Prostate gland (tissue), 2 donors: ENCODE data around the gene HPN. TPM values are rescaled to one million over a fixed set of nuclear protein-coding genes. Genes with fewer than 3 reads are reported as not detected.

ENCODE experiments used
- DNase-seq: peaks from one replicate; pipeline ENCODE4 v3.0.0-alpha.2; 2019; ENCODE audit warnings: low spot score
- H3K27ac ChIP-seq, 2 donors: fragments of 200-600 bp; sonication (generic); 2 replicates each; pipeline ENCODE4 v1.5.1; 2017 to 2019
- H3K27me3 ChIP-seq: fragments of 200-600 bp; sonication (generic); replicated peaks from 2 replicates; pipeline ENCODE4 v1.5.1; 2019; ENCODE audit not compliant: insufficient read depth
- H3K36me3 ChIP-seq, 2 donors: fragments of 200-600 bp; sonication (generic); 1 replicate in 1 of 2; 2 replicates in 1 of 2; pipeline versions ENCODE4 v1.5.1 to v1.8.1; 2017 to 2019
- H3K4me1 ChIP-seq: fragments of 200-600 bp; sonication (generic); replicated peaks from 2 replicates; pipeline ENCODE4 v1.5.1; 2019
- H3K4me3 ChIP-seq, 2 donors: fragments of 200-600 bp; sonication (generic); 2 replicates each; pipeline ENCODE4 v1.5.1; 2017 to 2019
- H3K9me3 ChIP-seq: fragments of 200-600 bp; sonication (generic); 2 replicates; pipeline ENCODE4 v1.5.1; 2017
- CTCF ChIP-seq, 4 experiments: fragments of 200-600 bp in 2 of 4; fragments of 450-650 bp in 2 of 4; sonication (generic) in 2 of 4; IDR thresholded peaks; 1 replicate in 3 of 4; 2 replicates in 1 of 4; pipeline ENCODE4 v1.5.1; 2016 to 2019; ENCODE audit warnings: antibody characterized with exemption in 4 of 4, mild to moderate bottlenecking in 2 of 4, moderate library complexity in 2 of 4
- POLR2A ChIP-seq: fragments of 450-650 bp; IDR thresholded peaks from one replicate; pipeline ENCODE4 v1.6.1; 2016; ENCODE audit warnings: antibody characterized with exemption, mild to moderate bottlenecking
- POLR2AphosphoS5 ChIP-seq: sonication (generic); formaldehyde crosslinking; IDR thresholded peaks from one replicate; pipeline ENCODE4 v1.6.1; 2017; ENCODE audit warnings: antibody characterized with exemption
- WGBS: methylation state at CpG from one replicate; pipeline ENCODE4 v1.1.5; 2018; 5-methylcytosine and 5-hydroxymethylcytosine counted together
- intact Hi-C: fragments of 100-400 bp; cut with DNase I; formaldehyde crosslinking; loops from one replicate; pipeline ENCODE4 v1.14.2; 2022
- total RNA-seq, 2 donors: library from RNA; depleted of rRNA; stranded (reverse); fragments of >200 nt; gene quantifications; one replicate each; pipeline ENCODE4 v1.1.0, GENCODE V29; 2016

HPN gene
- total RNA-seq, 2 donors from 2014 or later: 14.8 to 22.6 TPM

GRCh38 chr19:35033067-35034004 is 8.2 kb upstream of the HPN start:
- Histone ChIP-seq H3K4me1 (no peaks in the 10 kb centered on the region), H3K27me3 (no peaks in the 10 kb centered on the region), H3K36me3 (no peaks in the 10 kb centered on the region), H3K4me3 (no peak overlapping the region), H3K9me3 (no peaks in the 10 kb centered on the region), H3K27ac (no peak overlapping the region)
- TF ChIP-seq CTCF (IDR thresholded peaks at IDR 0.05) (no peak), POLR2AphosphoS5 (no peak), POLR2A (no peak)
- DNase-seq: no peak
- 90% methylated on average over 30 of the region's 30 CpGs for WGBS
- intact Hi-C loops: no loop called here

- H3K4me3 ChIP-seq: no peak overlapping the region
- 94% methylated on average over 17 of the region's 17 CpGs for WGBS
- H3K36me3 ChIP-seq: no peaks in the 10 kb centered on the region
- no peak overlapping the region for H3K27ac ChIP-seq
- TF ChIP-seq POLR2A: no peak
- no peak for TF ChIP-seq POLR2AphosphoS5
- no peak for TF ChIP-seq CTCF (IDR thresholded peaks at IDR 0.05)
- DNase-seq: no peak
- no peaks in the 10 kb centered on the region for H3K27me3 ChIP-seq
- H3K9me3 ChIP-seq: no peaks in the 10 kb centered on the region
- intact Hi-C loops: no loop called here
- no peaks in the 10 kb centered on the region for H3K4me1 ChIP-seq
These were observed 7.5 kb upstream of the HPN start for GRCh38 chr19:35034005-35034502.

GRCh38 chr19:35034588-35035382 is 6.7 kb upstream of the HPN start:
- H3K4me1 ChIP-seq: no peaks in the 10 kb centered on the region
- intact Hi-C loops: no loop called here

More at GRCh38 chr19:35034588-35035382, 6.7 kb upstream of the HPN start:
- DNase-seq: no peak
- no peak overlapping the region for H3K4me3 ChIP-seq
- TF ChIP-seq POLR2AphosphoS5 (no peak), CTCF (IDR thresholded peaks at IDR 0.05) (no peak), POLR2A (no peak)
- 81% methylated on average over 17 of the region's 17 CpGs for WGBS
- no peaks in the 10 kb centered on the region for H3K36me3 ChIP-seq
- no peak overlapping the region for H3K27ac ChIP-seq
- H3K27me3 ChIP-seq: no peaks in the 10 kb centered on the region
- no peaks in the 10 kb centered on the region for H3K9me3 ChIP-seq
